ENCODE data around the gene MTTP.

Gene MTTP

DNA sequence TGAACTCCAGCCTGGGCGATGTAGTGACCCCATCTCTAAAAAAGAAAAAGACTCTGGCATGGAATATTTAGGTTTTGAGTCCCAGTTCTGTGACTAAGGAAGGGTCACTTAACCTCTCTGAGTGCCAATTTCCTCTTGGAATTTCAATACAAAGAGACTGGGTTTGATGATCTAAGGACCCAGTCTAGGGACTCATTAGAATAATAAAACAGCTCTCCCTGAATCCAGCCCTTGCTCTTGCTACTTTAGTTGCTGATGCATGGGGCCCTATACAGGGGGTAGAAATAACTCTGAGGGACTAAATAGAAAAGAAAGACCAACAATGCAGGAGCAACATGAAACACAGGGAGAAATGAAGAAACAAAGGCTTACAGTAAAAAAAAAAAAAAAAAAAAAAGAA, 70.4 kb downstream of the MTTP start:
- Histone ChIP-seq H3K4me1 (ENCODE audit: control insufficient read depth, low read depth, low read length) (peaks cover 44% of the 10 kb centered on the region), H3K9me3 (ENCODE audit: control insufficient read depth, low read depth, low read length) (no peaks in the 10 kb centered on the region), H3K4me3 (ENCODE audit: low read length) (peak overlapping the region; percentile 47), H3K27ac (ENCODE audit: low read length) (no peak overlapping the region), H3K27me3 (ENCODE audit: control insufficient read depth, insufficient read depth, low read length) (peaks cover 51% of the 10 kb centered on the region), H3K9ac (ENCODE audit: low read length) (no peak overlapping the region), H3K36me3 (ENCODE audit: control insufficient read depth, low read depth, low read length) (no peaks in the 10 kb centered on the region)

DNA sequence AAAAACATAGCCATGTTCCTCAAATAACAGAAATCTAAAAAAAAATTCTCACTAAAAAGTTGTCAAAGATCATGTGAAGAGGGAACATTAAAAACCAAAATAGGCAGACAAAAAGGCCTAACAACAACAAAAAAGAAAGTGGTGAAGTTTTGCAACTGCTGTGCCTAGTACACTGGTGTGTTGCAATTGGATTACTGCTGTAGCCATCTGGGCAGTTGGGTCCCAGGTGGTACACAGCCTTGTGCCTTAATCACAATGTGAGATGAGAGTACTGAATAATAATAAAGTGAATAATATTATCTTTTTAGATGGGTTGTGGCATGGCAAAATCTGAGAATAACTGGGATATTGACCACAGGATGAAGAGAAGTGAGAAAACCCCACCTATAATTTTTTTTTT, 71.0 kb downstream of the MTTP start:
- Histone ChIP-seq H3K27ac (ENCODE audit: low read length) (no peak overlapping the region), H3K9ac (ENCODE audit: low read length) (no peak overlapping the region), H3K36me3 (ENCODE audit: control insufficient read depth, low read depth, low read length) (no peaks in the 10 kb centered on the region), H3K4me3 (ENCODE audit: low read length) (peak overlapping the region; percentile 22), H3K27me3 (ENCODE audit: control insufficient read depth, insufficient read depth, low read length) (peaks cover 51% of the 10 kb centered on the region), H3K9me3 (ENCODE audit: control insufficient read depth, low read depth, low read length) (no peaks in the 10 kb centered on the region), H3K4me1 (ENCODE audit: control insufficient read depth, low read depth, low read length) (peaks cover 38% of the 10 kb centered on the region)

DNA sequence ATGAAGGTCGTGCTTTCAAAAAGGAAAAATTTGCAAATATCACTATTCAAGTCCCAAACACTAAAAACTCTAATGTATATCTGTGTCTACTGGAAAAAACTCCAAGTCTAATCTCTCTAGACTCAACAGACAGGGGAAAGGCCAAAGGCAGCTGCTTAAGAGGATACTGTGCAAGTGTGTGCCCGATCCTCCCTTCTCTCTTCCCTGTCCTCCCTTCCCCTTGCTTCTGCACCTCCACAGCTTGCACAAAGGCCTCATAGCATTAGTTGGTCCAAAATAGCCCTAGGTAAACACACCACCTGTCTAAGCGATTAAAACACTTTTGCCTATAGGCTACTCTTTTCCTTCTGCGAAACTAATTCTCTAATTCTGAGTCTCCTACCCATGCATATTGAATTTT, 72.4 kb downstream of the MTTP start:
- Histone ChIP-seq H3K4me1 (ENCODE audit: control insufficient read depth, low read depth, low read length) (peaks cover 37% of the 10 kb centered on the region), H3K27ac (ENCODE audit: low read length) (no peak overlapping the region), H3K9ac (ENCODE audit: low read length) (no peak overlapping the region), H3K27me3 (ENCODE audit: control insufficient read depth, insufficient read depth, low read length) (peaks cover 50% of the 10 kb centered on the region), H3K36me3 (ENCODE audit: control insufficient read depth, low read depth, low read length) (no peaks in the 10 kb centered on the region), H3K9me3 (ENCODE audit: control insufficient read depth, low read depth, low read length) (no peaks in the 10 kb centered on the region), H3K4me3 (ENCODE audit: low read length) (no peak overlapping the region)

DNA sequence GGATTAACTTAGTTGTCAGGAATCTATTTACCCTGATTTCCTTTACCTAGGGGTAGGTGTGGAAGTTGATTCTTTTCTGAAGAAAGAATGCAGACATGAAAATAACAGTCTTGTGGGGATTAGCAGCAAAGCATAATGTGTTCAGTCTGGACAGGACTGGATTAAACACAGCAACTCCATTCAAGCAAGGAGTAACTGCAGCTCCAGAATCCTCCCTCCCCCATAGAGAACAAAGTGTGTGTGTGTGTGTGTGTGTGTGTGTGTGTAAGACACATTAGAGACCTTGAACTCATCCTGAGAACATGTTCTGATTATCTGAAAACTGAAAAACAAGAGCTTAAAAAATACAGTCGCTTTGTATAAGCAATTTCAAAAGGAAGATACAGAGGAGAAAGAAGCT, 73.7 kb downstream of the MTTP start:
- H3K27me3 ChIP-seq (ENCODE audit: control insufficient read depth, insufficient read depth, low read length): peaks cover 37% of the 10 kb centered on the region
- H3K9me3 ChIP-seq (ENCODE audit: control insufficient read depth, low read depth, low read length): no peaks in the 10 kb centered on the region
- no peak overlapping the region for H3K9ac ChIP-seq (ENCODE audit: low read length)

GRCh38 chr4:99649208-99649607, 74.6 kb downstream of the MTTP start:
- no peak overlapping the region for H3K9ac ChIP-seq (ENCODE audit: low read length)
- no peak overlapping the region for H3K27ac ChIP-seq (ENCODE audit: low read length)
- no peak overlapping the region for H3K4me3 ChIP-seq (ENCODE audit: low read length)
- peaks cover 22% of the 10 kb centered on the region for H3K4me1 ChIP-seq (ENCODE audit: control insufficient read depth, low read depth, low read length)
- no peaks in the 10 kb centered on the region for H3K9me3 ChIP-seq (ENCODE audit: control insufficient read depth, low read depth, low read length)
- peaks cover 28% of the 10 kb centered on the region for H3K27me3 ChIP-seq (ENCODE audit: control insufficient read depth, insufficient read depth, low read length)
- H3K36me3 ChIP-seq (ENCODE audit: control insufficient read depth, low read depth, low read length): no peaks in the 10 kb centered on the region

More for the DNA sequence above, 73.7 kb downstream of the MTTP start:
- Histone ChIP-seq H3K36me3 (ENCODE audit: control insufficient read depth, low read depth, low read length) (no peaks in the 10 kb centered on the region), H3K4me3 (ENCODE audit: low read length) (no peak overlapping the region), H3K4me1 (ENCODE audit: control insufficient read depth, low read depth, low read length) (peaks cover 30% of the 10 kb centered on the region), H3K27ac (ENCODE audit: low read length) (no peak overlapping the region)

DNA sequence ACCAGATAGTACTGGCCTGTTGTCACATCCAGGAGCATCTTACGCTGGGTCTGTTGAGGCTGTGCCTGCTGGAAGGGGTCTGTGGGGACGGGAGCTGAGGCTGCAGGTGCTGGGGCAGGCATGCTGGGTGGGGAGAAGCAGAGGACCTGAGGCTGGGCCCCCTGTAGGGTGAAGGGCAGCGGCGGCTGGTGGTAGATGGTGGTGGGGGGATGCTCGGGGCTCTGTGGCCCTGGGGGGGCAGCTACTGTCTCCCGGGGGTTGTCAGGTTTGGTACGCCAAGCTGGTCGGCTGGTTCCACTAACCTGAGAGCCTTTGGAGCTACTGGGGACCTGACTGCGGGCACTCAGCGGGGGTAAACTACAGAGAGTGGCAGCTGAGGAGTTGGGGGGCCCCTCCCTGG, 75.2 kb downstream of the MTTP start:
- no peaks in the 10 kb centered on the region for H3K9me3 ChIP-seq (ENCODE audit: control insufficient read depth, low read depth, low read length)
- peaks cover 16% of the 10 kb centered on the region for H3K4me1 ChIP-seq (ENCODE audit: control insufficient read depth, low read depth, low read length)
- peaks cover 23% of the 10 kb centered on the region for H3K27me3 ChIP-seq (ENCODE audit: control insufficient read depth, insufficient read depth, low read length)
- H3K9ac ChIP-seq (ENCODE audit: low read length): no peak overlapping the region
- H3K36me3 ChIP-seq (ENCODE audit: control insufficient read depth, low read depth, low read length): no peaks in the 10 kb centered on the region
- H3K27ac ChIP-seq (ENCODE audit: low read length): no peak overlapping the region
- H3K4me3 ChIP-seq (ENCODE audit: low read length): no peak overlapping the region

- H3K4me3 ChIP-seq (ENCODE audit: low read length): no peak overlapping the region
- no peaks in the 10 kb centered on the region for H3K9me3 ChIP-seq (ENCODE audit: control insufficient read depth, low read depth, low read length)
- H3K27ac ChIP-seq (ENCODE audit: low read length): no peak overlapping the region
- H3K4me1 ChIP-seq (ENCODE audit: control insufficient read depth, low read depth, low read length): peaks cover 4% of the 10 kb centered on the region
- H3K36me3 ChIP-seq (ENCODE audit: control insufficient read depth, low read depth, low read length): no peaks in the 10 kb centered on the region
- H3K27me3 ChIP-seq (ENCODE audit: control insufficient read depth, insufficient read depth, low read length): peaks cover 15% of the 10 kb centered on the region
- no peak overlapping the region for H3K9ac ChIP-seq (ENCODE audit: low read length)
These were observed 76.6 kb downstream of the MTTP start for GRCh38 chr4:99651016-99651769.

DNA sequence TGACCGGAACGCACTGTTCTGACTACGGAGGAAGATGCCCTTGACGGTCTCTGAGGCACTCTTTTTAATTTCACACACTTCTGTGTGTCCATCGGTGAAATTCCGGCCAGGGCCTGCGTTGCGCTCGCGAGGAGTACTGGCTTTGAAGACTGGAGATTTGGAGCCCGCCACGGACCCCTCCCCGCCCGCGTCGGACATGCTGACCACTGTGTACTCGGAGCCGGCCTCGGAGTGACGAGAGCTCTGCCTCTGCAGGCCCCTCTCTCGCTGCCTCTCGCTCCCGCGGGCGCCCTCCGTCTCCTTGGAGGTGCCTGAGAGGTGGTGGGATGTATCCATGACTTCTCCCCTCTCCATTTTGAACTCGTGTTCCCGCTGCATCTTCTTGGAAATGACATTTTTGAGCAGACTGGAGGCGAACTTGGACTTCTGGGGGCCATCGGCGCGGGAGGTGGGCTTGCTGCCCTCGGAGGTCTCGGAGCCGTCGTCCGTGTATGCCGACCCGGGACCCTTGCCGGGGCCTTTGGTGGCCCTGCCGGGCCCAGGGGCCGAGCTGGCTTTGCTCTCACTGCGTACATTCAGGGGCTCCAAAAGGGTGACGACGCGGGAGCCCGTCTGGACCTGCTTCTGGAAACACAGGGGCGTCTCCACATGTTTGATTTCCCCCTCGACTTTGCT, 77.3 kb downstream of the MTTP start:
- Histone ChIP-seq H3K4me1 (ENCODE audit: control insufficient read depth, low read depth, low read length) (no peaks in the 10 kb centered on the region), H3K9ac (ENCODE audit: low read length) (no peak overlapping the region), H3K27me3 (ENCODE audit: control insufficient read depth, insufficient read depth, low read length) (peaks cover 7% of the 10 kb centered on the region), H3K4me3 (ENCODE audit: low read length) (no peak overlapping the region), H3K27ac (ENCODE audit: low read length) (no peak overlapping the region), H3K9me3 (ENCODE audit: control insufficient read depth, low read depth, low read length) (no peaks in the 10 kb centered on the region), H3K36me3 (ENCODE audit: control insufficient read depth, low read depth, low read length) (no peaks in the 10 kb centered on the region)

GRCh38 chr4:99652596-99653436, 78.2 kb downstream of the MTTP start:
- H3K27ac ChIP-seq (ENCODE audit: low read length): no peak overlapping the region
- H3K9ac ChIP-seq (ENCODE audit: low read length): no peak overlapping the region
- no peak overlapping the region for H3K4me3 ChIP-seq (ENCODE audit: low read length)
- H3K4me1 ChIP-seq (ENCODE audit: control insufficient read depth, low read depth, low read length): no peaks in the 10 kb centered on the region
- H3K36me3 ChIP-seq (ENCODE audit: control insufficient read depth, low read depth, low read length): no peaks in the 10 kb centered on the region
- H3K9me3 ChIP-seq (ENCODE audit: control insufficient read depth, low read depth, low read length): no peaks in the 10 kb centered on the region
- no peaks in the 10 kb centered on the region for H3K27me3 ChIP-seq (ENCODE audit: control insufficient read depth, insufficient read depth, low read length)

DNA sequence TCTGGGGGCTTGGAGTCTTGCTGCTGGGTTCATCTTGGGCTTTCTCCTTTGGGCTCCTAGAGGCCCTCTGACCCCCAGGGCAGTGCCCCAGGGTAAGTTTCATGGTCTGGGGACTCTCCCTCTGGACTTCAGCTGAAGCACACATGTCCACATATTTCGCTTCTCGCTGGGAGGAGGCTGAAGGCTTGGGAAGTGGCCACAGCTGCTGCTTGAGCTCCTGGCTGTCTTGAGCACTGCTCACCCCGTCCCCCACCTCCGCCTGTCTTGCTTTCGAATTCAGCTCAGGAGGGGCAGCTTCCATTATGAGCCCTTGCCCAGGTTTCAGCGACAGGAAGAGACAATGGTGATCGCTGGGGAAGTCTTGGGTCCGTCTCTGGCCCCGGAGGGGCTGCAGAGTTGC, 79.3 kb downstream of the MTTP start:
- no peaks in the 10 kb centered on the region for H3K36me3 ChIP-seq (ENCODE audit: control insufficient read depth, low read depth, low read length)
- H3K9ac ChIP-seq (ENCODE audit: low read length): no peak overlapping the region
- no peaks in the 10 kb centered on the region for H3K4me1 ChIP-seq (ENCODE audit: control insufficient read depth, low read depth, low read length)
- no peaks in the 10 kb centered on the region for H3K27me3 ChIP-seq (ENCODE audit: control insufficient read depth, insufficient read depth, low read length)
- no peak overlapping the region for H3K4me3 ChIP-seq (ENCODE audit: low read length)
- no peaks in the 10 kb centered on the region for H3K9me3 ChIP-seq (ENCODE audit: control insufficient read depth, low read depth, low read length)
- H3K27ac ChIP-seq (ENCODE audit: low read length): no peak overlapping the region

DNA sequence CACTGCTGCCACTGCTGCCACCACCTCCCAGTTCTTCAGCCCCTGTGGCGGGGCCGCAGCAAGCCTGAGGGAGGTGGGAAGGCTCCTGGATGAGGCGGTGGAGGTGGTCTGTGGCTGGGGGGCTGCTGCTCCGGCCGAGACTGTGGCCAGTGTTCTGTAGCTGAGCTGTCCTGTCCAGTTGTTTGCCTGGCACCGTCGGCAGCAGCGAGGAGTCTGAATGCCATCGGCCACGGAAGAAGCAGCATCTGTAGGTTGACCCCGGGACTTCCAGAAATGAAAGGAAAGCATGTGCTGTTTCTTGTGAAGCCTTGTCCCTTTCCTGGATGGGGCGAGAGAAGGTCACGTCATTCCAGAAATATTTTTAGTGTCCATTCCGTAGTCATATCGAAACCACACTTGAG, 79.7 kb downstream of the MTTP start:
- Histone ChIP-seq H3K9me3 (ENCODE audit: control insufficient read depth, low read depth, low read length) (no peaks in the 10 kb centered on the region), H3K4me3 (ENCODE audit: low read length) (no peak overlapping the region), H3K36me3 (ENCODE audit: control insufficient read depth, low read depth, low read length) (no peaks in the 10 kb centered on the region), H3K9ac (ENCODE audit: low read length) (no peak overlapping the region), H3K27ac (ENCODE audit: low read length) (no peak overlapping the region), H3K27me3 (ENCODE audit: control insufficient read depth, insufficient read depth, low read length) (no peaks in the 10 kb centered on the region), H3K4me1 (ENCODE audit: control insufficient read depth, low read depth, low read length) (no peaks in the 10 kb centered on the region)

Measured in iPS-18a (cell line).